Measurements from ENCODE around the gene CTSG.
"Not testable (repeated sequence)": the region's sequence is repeated elsewhere in the genome, so short reads cannot be mapped to it uniquely, and the experiment has no call there.

CTSG gene

GRCh38 chr14:24542346-24542936, 33.6 kb downstream of the CTSG start:
- DNase-seq (ENCODE audit: low read depth) = no peak

- DNase-seq (ENCODE audit: low read depth) = no peak
These were observed 40.3 kb downstream of the CTSG start for GRCh38 chr14:24535737-24536136.

GRCh38 chr14:24534286-24534685, 41.8 kb downstream of the CTSG start:
- DNase-seq (ENCODE audit: low read depth) = no peak

- DNase-seq (ENCODE audit: low read depth) = not testable (repeated sequence)
These were observed 50.0 kb downstream of the CTSG start for GRCh38 chr14:24525877-24526620.
